Lower leg skin (tissue), 3 donors: ENCODE data around the gene ENPP5.

Source experiments
- CTCF ChIP-seq, 3 donors: fragments of 450-650 bp; IDR thresholded peaks; one replicate each; pipeline ENCODE4 v1.5.1; 2016; ENCODE audit warnings: antibody characterized with exemption in 3 of 3, mild to moderate bottlenecking in 3 of 3, moderate library complexity in 2 of 3
- POLR2A ChIP-seq, 2 donors: fragments of 450-650 bp; IDR thresholded peaks; one replicate each; pipeline ENCODE4 v1.6.1; 2016 to 2017; ENCODE audit warnings: antibody characterized with exemption in 2 of 2, mild to moderate bottlenecking in 1 of 2, moderate library complexity in 1 of 2

GRCh38 chr6:46156701-46157100, 14.1 kb downstream of the ENPP5 start:
- TF ChIP-seq CTCF (IDR thresholded peaks at IDR 0.05), result no peak
- no peak for TF ChIP-seq POLR2A (IDR thresholded peaks at IDR 0.05)
